Stimulated activated naive CD8-positive, alpha-beta T cell treated with anti-CD3 and anti-CD28 coated beads, Interleukin-15, Interleukin-2, amounts not matched to agents 100 ng/mL and 50 ng/mL, for 24 hours (primary cell): ENCODE data around the gene C9orf72.

ENCODE experiments used
- H3K27ac Mint-ChIP-seq: one replicate; pipeline ENCODE4 v1.8.0; 2021; ENCODE audit warnings: mild to moderate bottlenecking, mixed read lengths
- H3K27me3 Mint-ChIP-seq: one replicate; pipeline ENCODE4 v1.8.0; 2021; ENCODE audit warnings: mixed read lengths
- H3K36me3 Mint-ChIP-seq: one replicate; pipeline ENCODE4 v1.8.0; 2021; ENCODE audit warnings: low read depth, mixed read lengths
- H3K4me1 Mint-ChIP-seq: one replicate; pipeline ENCODE4 v1.8.0; 2021; ENCODE audit warnings: low read depth, mixed read lengths
- H3K4me3 Mint-ChIP-seq: one replicate; pipeline ENCODE4 v1.8.0; 2021; ENCODE audit warnings: mild to moderate bottlenecking, mixed read lengths
- H3K9me3 Mint-ChIP-seq: one replicate; pipeline ENCODE4 v1.8.0; 2021; ENCODE audit warnings: mixed read lengths

C9orf72 gene

GRCh38 chr9:27537756-27538155, 35.5 kb downstream of the C9orf72 start:
- Mint-ChIP-seq H3K4me1 (no peaks in the 10 kb centered on the region), H3K27me3 (no peaks in the 10 kb centered on the region), H3K9me3 (no peaks in the 10 kb centered on the region), H3K27ac (no peak overlapping the region), H3K36me3 (peaks cover 4% of the 10 kb centered on the region), H3K4me3 (no peak overlapping the region)

GRCh38 chr9:27537027-27537435, 36.2 kb downstream of the C9orf72 start:
- Mint-ChIP-seq H3K4me1 (no peaks in the 10 kb centered on the region), H3K4me3 (no peak overlapping the region), H3K27ac (no peak overlapping the region), H3K36me3 (no peaks in the 10 kb centered on the region), H3K27me3 (no peaks in the 10 kb centered on the region), H3K9me3 (no peaks in the 10 kb centered on the region)

GRCh38 chr9:27536168-27536567, 37.1 kb downstream of the C9orf72 start:
- H3K27me3 Mint-ChIP-seq: no peaks in the 10 kb centered on the region
- no peaks in the 10 kb centered on the region for H3K4me1 Mint-ChIP-seq
- no peak overlapping the region for H3K27ac Mint-ChIP-seq

GRCh38 chr9:27535701-27536118, 37.6 kb downstream of the C9orf72 start:
- no peak overlapping the region for H3K27ac Mint-ChIP-seq
- no peak overlapping the region for H3K4me3 Mint-ChIP-seq
- H3K27me3 Mint-ChIP-seq: no peaks in the 10 kb centered on the region
- no peaks in the 10 kb centered on the region for H3K36me3 Mint-ChIP-seq
- H3K4me1 Mint-ChIP-seq: no peaks in the 10 kb centered on the region
- no peaks in the 10 kb centered on the region for H3K9me3 Mint-ChIP-seq

More at GRCh38 chr9:27536168-27536567, 37.1 kb downstream of the C9orf72 start:
- Mint-ChIP-seq H3K9me3 (no peaks in the 10 kb centered on the region), H3K36me3 (no peaks in the 10 kb centered on the region), H3K4me3 (no peak overlapping the region)

GRCh38 chr9:27534658-27535209, 38.5 kb downstream of the C9orf72 start:
- Mint-ChIP-seq H3K4me1 (peaks cover 2% of the 10 kb centered on the region), H3K4me3 (no peak overlapping the region), H3K27me3 (no peaks in the 10 kb centered on the region), H3K27ac (no peak overlapping the region), H3K9me3 (no peaks in the 10 kb centered on the region), H3K36me3 (no peaks in the 10 kb centered on the region)

- Mint-ChIP-seq H3K27me3 (no peaks in the 10 kb centered on the region), H3K36me3 (no peaks in the 10 kb centered on the region), H3K27ac (no peak overlapping the region), H3K4me3 (no peak overlapping the region), H3K4me1 (peaks cover 3% of the 10 kb centered on the region), H3K9me3 (no peaks in the 10 kb centered on the region)
Measured at GRCh38 chr9:27534131-27534530, 39.1 kb downstream of the C9orf72 start.

GRCh38 chr9:27533311-27533710, 40.0 kb downstream of the C9orf72 start:
- Mint-ChIP-seq H3K27me3 (no peaks in the 10 kb centered on the region), H3K9me3 (no peaks in the 10 kb centered on the region), H3K4me3 (no peak overlapping the region), H3K4me1 (peaks cover 3% of the 10 kb centered on the region), H3K36me3 (no peaks in the 10 kb centered on the region), H3K27ac (no peak overlapping the region)

- Mint-ChIP-seq H3K4me1 (peaks cover 12% of the 10 kb centered on the region), H3K36me3 (no peaks in the 10 kb centered on the region), H3K27me3 (peaks cover 12% of the 10 kb centered on the region), H3K9me3 (no peaks in the 10 kb centered on the region), H3K27ac (no peak overlapping the region), H3K4me3 (no peak overlapping the region)
Measured at GRCh38 chr9:27532046-27532445, 41.2 kb downstream of the C9orf72 start.

GRCh38 chr9:27530915-27531755, 42.1 kb downstream of the C9orf72 start:
- H3K4me1 Mint-ChIP-seq: peaks cover 14% of the 10 kb centered on the region
- no peak overlapping the region for H3K4me3 Mint-ChIP-seq
- H3K9me3 Mint-ChIP-seq: no peaks in the 10 kb centered on the region
- no peaks in the 10 kb centered on the region for H3K36me3 Mint-ChIP-seq
- peaks cover 20% of the 10 kb centered on the region for H3K27me3 Mint-ChIP-seq
- H3K27ac Mint-ChIP-seq: no peak overlapping the region

- Mint-ChIP-seq H3K9me3 (no peaks in the 10 kb centered on the region), H3K27ac (peak within 1 kb of the TSS; percentile 84), H3K4me3 (peak within 1 kb of the TSS; percentile 87), H3K4me1 (peaks cover 14% of the 10 kb centered on the region), H3K36me3 (no peaks in the 10 kb centered on the region), H3K27me3 (peaks cover 20% of the 10 kb centered on the region)
Measured at GRCh38 chr9:27529316-27530278, 43.7 kb downstream of the C9orf72 start, which contains the start of gene MOB3B. Gene MOB3B, minus strand, starts transcription at chr9:27529814. Its CDS starts 74,264 bp downstream, at chr9:27455550.

GRCh38 chr9:27528886-27529315, 44.4 kb downstream of the C9orf72 start:
- Mint-ChIP-seq H3K4me3 (peak overlapping the region; percentile 87), H3K4me1 (peaks cover 14% of the 10 kb centered on the region), H3K27me3 (peaks cover 24% of the 10 kb centered on the region), H3K27ac (peak overlapping the region; percentile 84), H3K9me3 (no peaks in the 10 kb centered on the region), H3K36me3 (no peaks in the 10 kb centered on the region)

GRCh38 chr9:27528076-27528885, 45.0 kb downstream of the C9orf72 start:
- no peaks in the 10 kb centered on the region for H3K36me3 Mint-ChIP-seq
- no peaks in the 10 kb centered on the region for H3K9me3 Mint-ChIP-seq
- peak overlapping the region; percentile 84 for H3K27ac Mint-ChIP-seq
- H3K4me3 Mint-ChIP-seq: peak overlapping the region; percentile 87
- peaks cover 14% of the 10 kb centered on the region for H3K4me1 Mint-ChIP-seq
- peaks cover 24% of the 10 kb centered on the region for H3K27me3 Mint-ChIP-seq

- no peaks in the 10 kb centered on the region for H3K36me3 Mint-ChIP-seq
- no peaks in the 10 kb centered on the region for H3K9me3 Mint-ChIP-seq
- H3K27me3 Mint-ChIP-seq: peaks cover 24% of the 10 kb centered on the region
- peak overlapping the region; percentile 87 for H3K4me3 Mint-ChIP-seq
- peaks cover 14% of the 10 kb centered on the region for H3K4me1 Mint-ChIP-seq
- H3K27ac Mint-ChIP-seq: no peak overlapping the region
Measured at GRCh38 chr9:27527702-27528075, 45.6 kb downstream of the C9orf72 start.

GRCh38 chr9:27524236-27524635, 49.0 kb downstream of the C9orf72 start, which contains the start of gene IFNK:
Gene IFNK, plus strand, starts transcription at chr9:27524290. Its CDS starts 47 bp downstream, at chr9:27524337.
- Mint-ChIP-seq H3K27me3 (peaks cover 24% of the 10 kb centered on the region), H3K27ac (no peak within 1 kb of the TSS), H3K36me3 (no peaks in the 10 kb centered on the region), H3K9me3 (no peaks in the 10 kb centered on the region), H3K4me3 (no peak within 1 kb of the TSS), H3K4me1 (peaks cover 11% of the 10 kb centered on the region)
